ENCODE measurements around the gene GRK1.

The GRK1 gene

GRCh38 chr13:113769881-113770280, 102.9 kb downstream of the GRK1 start:
- H3K4me3 ChIP-seq (ENCODE audit: low read length): no peak overlapping the region
- DNase-seq (ENCODE audit: low read depth): no peak
- TF ChIP-seq, protein P1, sequence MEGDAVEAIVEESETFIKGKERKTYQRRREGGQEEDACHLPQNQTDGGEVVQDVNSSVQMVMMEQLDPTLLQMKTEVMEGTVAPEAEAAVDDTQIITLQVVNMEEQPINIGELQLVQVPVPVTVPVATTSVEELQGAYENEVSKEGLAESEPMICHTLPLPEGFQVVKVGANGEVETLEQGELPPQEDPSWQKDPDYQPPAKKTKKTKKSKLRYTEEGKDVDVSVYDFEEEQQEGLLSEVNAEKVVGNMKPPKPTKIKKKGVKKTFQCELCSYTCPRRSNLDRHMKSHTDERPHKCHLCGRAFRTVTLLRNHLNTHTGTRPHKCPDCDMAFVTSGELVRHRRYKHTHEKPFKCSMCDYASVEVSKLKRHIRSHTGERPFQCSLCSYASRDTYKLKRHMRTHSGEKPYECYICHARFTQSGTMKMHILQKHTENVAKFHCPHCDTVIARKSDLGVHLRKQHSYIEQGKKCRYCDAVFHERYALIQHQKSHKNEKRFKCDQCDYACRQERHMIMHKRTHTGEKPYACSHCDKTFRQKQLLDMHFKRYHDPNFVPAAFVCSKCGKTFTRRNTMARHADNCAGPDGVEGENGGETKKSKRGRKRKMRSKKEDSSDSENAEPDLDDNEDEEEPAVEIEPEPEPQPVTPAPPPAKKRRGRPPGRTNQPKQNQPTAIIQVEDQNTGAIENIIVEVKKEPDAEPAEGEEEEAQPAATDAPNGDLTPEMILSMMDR (IDR thresholded peaks at IDR 0.05; ENCODE audit: insufficient read depth, low read depth, low read length, missing control alignments): no peak

DNA sequence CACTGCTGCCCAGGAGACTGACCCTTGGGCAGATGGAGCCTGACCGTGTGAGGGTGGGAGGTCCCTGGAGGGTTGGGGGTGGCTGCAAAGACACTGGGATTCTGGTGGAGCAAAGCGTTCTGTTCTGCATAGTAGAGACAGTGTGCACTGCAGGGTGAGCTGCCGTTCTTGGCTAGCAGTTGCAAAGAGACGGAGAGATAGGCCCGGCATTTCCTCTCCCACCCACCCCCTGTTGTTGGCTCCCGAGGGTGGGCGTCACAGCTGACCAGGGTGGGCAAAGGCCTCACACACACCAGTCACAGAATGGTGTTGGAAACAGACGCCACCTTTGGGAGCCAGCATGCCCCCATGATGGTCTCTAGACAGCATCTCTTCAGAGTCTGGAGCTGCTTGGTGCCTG, 103.4 kb downstream of the GRK1 start:
- TF ChIP-seq, protein P1 (IDR thresholded peaks at IDR 0.05; ENCODE audit: insufficient read depth, low read depth, low read length, missing control alignments): no peak
- no peak overlapping the region for H3K4me3 ChIP-seq (ENCODE audit: low read length)

GRCh38 chr13:113770937-113771336, 103.9 kb downstream of the GRK1 start:
- TF ChIP-seq, protein P1 (IDR thresholded peaks at IDR 0.05; ENCODE audit: insufficient read depth, low read depth, low read length, missing control alignments): no peak
- no peak overlapping the region for H3K4me3 ChIP-seq (ENCODE audit: low read length)
- no peak for DNase-seq (ENCODE audit: low read depth)

More for the DNA sequence above, 103.4 kb downstream of the GRK1 start:
- DNase-seq (ENCODE audit: low read depth): no peak

- TF ChIP-seq, protein P1 (IDR thresholded peaks at IDR 0.05; ENCODE audit: insufficient read depth, low read depth, low read length, missing control alignments): no peak
- H3K4me3 ChIP-seq (ENCODE audit: low read length): no peak overlapping the region
- DNase-seq (ENCODE audit: low read depth): peak; percentile 52
These were observed 104.8 kb downstream of the GRK1 start for GRCh38 chr13:113771709-113772331.

- peak; percentile 41 for DNase-seq (ENCODE audit: low read depth)
- no peak overlapping the region for H3K4me3 ChIP-seq (ENCODE audit: low read length)
- TF ChIP-seq, protein P1 (IDR thresholded peaks at IDR 0.05; ENCODE audit: insufficient read depth, low read depth, low read length, missing control alignments): no peak
These were observed 107.4 kb downstream of the GRK1 start for GRCh38 chr13:113774177-113775107.

GRCh38 chr13:113775451-113776145, 108.6 kb downstream of the GRK1 start:
- H3K4me3 ChIP-seq (ENCODE audit: low read length): no peak overlapping the region
- TF ChIP-seq, protein P1 (IDR thresholded peaks at IDR 0.05; ENCODE audit: insufficient read depth, low read depth, low read length, missing control alignments): no peak
- no peak for DNase-seq (ENCODE audit: low read depth)
